OCI-LY3 (cell line): ENCODE measurements around the gene CNTN2.

Experiments used
- EZH2phosphoT487 ChIP-seq: fragments of 200-600 bp; shearing (Covaris generic); IDR thresholded peaks from 2 replicates; pipeline ENCODE4 v1.6.1; 2018; ENCODE audit warnings: antibody characterized with exemption, mixed run types, low read depth
- TF ChIP-seq, protein P1 (sequence below): fragments of 200-600, 300-600 bp; sonication (generic); IDR thresholded peaks from 2 replicates; pipeline ENCODE4 v1.5.1; 2014; ENCODE audit warnings: antibody characterized with exemption, low read length, low read depth

DNA sequence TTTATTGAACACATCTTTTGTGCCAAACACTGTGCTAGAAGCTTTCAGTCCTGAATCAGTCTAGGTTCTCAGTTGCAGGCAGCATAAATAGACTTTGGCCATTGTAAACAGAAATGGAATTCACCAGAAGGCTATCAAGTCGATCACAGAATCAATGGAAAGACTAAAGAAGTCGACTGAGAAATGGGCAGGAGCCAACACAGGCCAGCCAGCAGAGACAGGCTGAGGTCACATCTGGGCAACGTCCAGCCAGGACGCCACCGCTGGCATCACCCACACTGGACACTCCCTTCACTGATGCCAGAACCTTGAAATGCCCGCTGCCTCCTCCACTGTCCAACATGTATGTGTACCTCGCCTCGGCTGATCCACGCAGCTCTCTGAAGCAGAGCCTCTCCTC is 5.5 kb upstream of the CNTN2 start:
- TF ChIP-seq, protein P1, sequence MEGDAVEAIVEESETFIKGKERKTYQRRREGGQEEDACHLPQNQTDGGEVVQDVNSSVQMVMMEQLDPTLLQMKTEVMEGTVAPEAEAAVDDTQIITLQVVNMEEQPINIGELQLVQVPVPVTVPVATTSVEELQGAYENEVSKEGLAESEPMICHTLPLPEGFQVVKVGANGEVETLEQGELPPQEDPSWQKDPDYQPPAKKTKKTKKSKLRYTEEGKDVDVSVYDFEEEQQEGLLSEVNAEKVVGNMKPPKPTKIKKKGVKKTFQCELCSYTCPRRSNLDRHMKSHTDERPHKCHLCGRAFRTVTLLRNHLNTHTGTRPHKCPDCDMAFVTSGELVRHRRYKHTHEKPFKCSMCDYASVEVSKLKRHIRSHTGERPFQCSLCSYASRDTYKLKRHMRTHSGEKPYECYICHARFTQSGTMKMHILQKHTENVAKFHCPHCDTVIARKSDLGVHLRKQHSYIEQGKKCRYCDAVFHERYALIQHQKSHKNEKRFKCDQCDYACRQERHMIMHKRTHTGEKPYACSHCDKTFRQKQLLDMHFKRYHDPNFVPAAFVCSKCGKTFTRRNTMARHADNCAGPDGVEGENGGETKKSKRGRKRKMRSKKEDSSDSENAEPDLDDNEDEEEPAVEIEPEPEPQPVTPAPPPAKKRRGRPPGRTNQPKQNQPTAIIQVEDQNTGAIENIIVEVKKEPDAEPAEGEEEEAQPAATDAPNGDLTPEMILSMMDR, result no peak
- no peak for TF ChIP-seq EZH2phosphoT487
